Peyer's patch (tissue), 4 donors: Measurements from ENCODE around the gene UBAC1. TPM values are rescaled to one million over a fixed set of nuclear protein-coding genes. Genes with fewer than 3 reads are reported as not detected.

ENCODE experiments used
- DNase-seq, 3 donors: peaks; one replicate each; pipeline ENCODE4 v3.0.0-alpha.2; 2017 to 2019
- H3K27ac ChIP-seq, 4 donors: fragments of 200-600 bp; sonication (generic); one replicate each; pipeline ENCODE4 v1.5.1; 2016 to 2019
- H3K27me3 ChIP-seq, 2 donors: fragments of 200-600 bp; sonication (generic); one replicate each; pipeline ENCODE4 v1.5.1; 2019
- H3K36me3 ChIP-seq, 3 donors: fragments of 200-600 bp; sonication (generic); one replicate each; pipeline ENCODE4 v1.5.1; 2016 to 2019
- H3K4me1 ChIP-seq, 4 donors: fragments of 200-600 bp; sonication (generic); one replicate each; pipeline ENCODE4 v1.5.1; 2016 to 2019
- H3K4me3 ChIP-seq, 4 donors: fragments of 200-600 bp; sonication (generic); 1 replicate in 3 of 4; 2 replicates in 1 of 4; pipeline ENCODE4 v1.5.1; 2016 to 2019; ENCODE audit warnings: mild to moderate bottlenecking in 1 of 4
- H3K9me3 ChIP-seq, 4 donors: fragments of 200-600 bp; sonication (generic); one replicate each; pipeline ENCODE4 v1.5.1; 2016 to 2019; ENCODE audit warnings: mild to moderate bottlenecking in 1 of 4
- CTCF ChIP-seq, 6 experiments: fragments of 450-650 bp in 4 of 6; fragments of 200-600 bp in 2 of 6; sonication (generic) in 1 of 6; IDR thresholded peaks; one replicate each; pipeline ENCODE4 v1.5.1; 2017 to 2019; ENCODE audit warnings: antibody characterized with exemption in 6 of 6, mild to moderate bottlenecking in 3 of 6, moderate library complexity in 1 of 6
- POLR2A ChIP-seq, 2 donors: fragments of 450-650 bp; IDR thresholded peaks; one replicate each; pipeline ENCODE4 v1.5.1; 2017; ENCODE audit warnings: antibody characterized with exemption in 2 of 2, mild to moderate bottlenecking in 2 of 2, moderate library complexity in 2 of 2
- total RNA-seq, 4 donors: library from RNA; depleted of rRNA; stranded (reverse); fragments of >200 nt; gene quantifications; one replicate each; pipeline ENCODE4 v1.1.0, GENCODE V29; 2016

Gene UBAC1
- total RNA-seq, 4 donors from 2014 or later, result 23.1 to 64.3 (median 43.9) TPM

DNA sequence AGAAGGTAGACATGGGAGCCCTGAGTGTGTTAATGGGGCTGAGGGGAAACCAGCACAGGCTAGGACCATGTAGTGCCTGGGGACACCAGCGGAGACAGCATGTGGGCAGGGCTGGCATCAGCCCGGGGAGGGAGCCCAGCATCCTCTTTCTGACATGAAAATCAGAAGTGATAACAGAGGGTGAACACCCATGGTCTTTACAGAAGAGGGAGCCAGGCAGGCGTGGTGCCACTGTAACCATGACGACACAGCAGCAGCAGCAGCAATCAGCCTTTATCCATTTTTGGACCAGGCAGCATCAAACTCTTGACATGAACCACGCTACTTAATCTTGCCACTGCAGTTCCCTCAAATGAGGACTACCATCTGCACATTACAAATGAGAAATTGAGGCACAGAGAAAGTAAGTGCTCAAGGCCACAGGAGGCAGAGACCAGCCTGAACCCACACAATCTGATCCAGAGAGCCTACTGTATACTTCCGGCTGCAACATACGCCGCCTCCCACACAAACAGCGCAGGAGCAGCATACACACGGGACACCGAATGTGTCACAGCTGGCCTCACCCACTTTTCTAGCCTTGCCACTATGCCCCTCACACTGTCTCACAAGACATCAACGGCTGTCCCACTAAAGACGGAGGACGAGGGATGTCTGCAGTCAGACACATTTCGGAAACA is 77.6 kb downstream of the UBAC1 start:
- no peaks in the 10 kb centered on the region for H3K27me3 ChIP-seq
- peaks cover 0 to 25% (median 4%) of the 10 kb centered on the region in 4 donors for H3K4me1 ChIP-seq
- no peak overlapping the region for H3K4me3 ChIP-seq
- H3K27ac ChIP-seq, result no peak overlapping the region
- H3K9me3 ChIP-seq, result no peaks in the 10 kb centered on the region
- no peak for DNase-seq
- TF ChIP-seq CTCF (IDR thresholded peaks at IDR 0.05), result no peak
- TF ChIP-seq POLR2A (IDR thresholded peaks at IDR 0.05), result no peak
- H3K36me3 ChIP-seq, result peaks cover 0 to 11% (median 0%) of the 10 kb centered on the region in 3 donors

Other genes starting within 250 kb of the UBAC1 start
- 10 to 100 TPM; 21.0 to 30.5 (median 24.2) TPM for gene CAMSAP1, start 53.8 kb downstream of the UBAC1 start, total RNA-seq
- 10 to 100 TPM in 3 of 4 donors, 1 to 10 TPM in 1; 8.3 to 24.3 (median 23.1) TPM for gene NACC2, start 133.9 kb upstream of the UBAC1 start, total RNA-seq
- gene TMEM250, start 157.5 kb upstream of the UBAC1 start, total RNA-seq, result 10 to 100 TPM; 34.7 to 75.0 (median 69.2) TPM
- not detected for gene LHX3, start 243.8 kb upstream of the UBAC1 start, total RNA-seq